GM12878 (cell line): Measurements from ENCODE around the gene CCDC18.

Experiments
- FOXK2 ChIP-seq: fragments of 450-650 bp; IDR thresholded peaks from 2 replicates; pipeline ENCODE4 v1.6.1; 2017; ENCODE audit warnings: mild to moderate bottlenecking, moderate library complexity
- POLR2A ChIP-seq: IDR thresholded peaks from 2 replicates; pipeline ENCODE4 v1.6.1; 2011; ENCODE audit warnings: low read depth, mild to moderate bottlenecking, low read length
- POLR2AphosphoS5 ChIP-seq: IDR thresholded peaks from 2 replicates; pipeline ENCODE4 v1.6.1; 2011; ENCODE audit warnings: mild to moderate bottlenecking, low read length, inconsistent platforms
- RFX5 ChIP-seq: IDR thresholded peaks from 2 replicates; pipeline ENCODE4 v1.6.1; 2011; ENCODE audit warnings: low read depth, low read length, improper control_type of control experiment
- SUPT20H ChIP-seq: IDR thresholded peaks from 2 replicates; pipeline ENCODE4 v1.6.1; 2011; ENCODE audit warnings: low read depth, mild to moderate bottlenecking, low read length, moderate library complexity, borderline replicate concordance; ENCODE audit not compliant: control insufficient read depth
- TAF1 ChIP-seq: IDR thresholded peaks from 2 replicates; pipeline ENCODE4 v1.6.1; 2011; ENCODE audit warnings: mild to moderate bottlenecking, low read depth, low read length, borderline replicate concordance
- TCF7 ChIP-seq: IDR thresholded peaks from 2 replicates; pipeline ENCODE4 v1.6.1; 2014; ENCODE audit warnings: antibody characterized with exemption, borderline replicate concordance
- TF ChIP-seq, protein P1 (sequence below), 3 experiments: IDR thresholded peaks in 2 of 3; conservative IDR thresholded peaks in 1 of 3; 2 replicates each; pipeline ENCODE4 v1.5.1; 2011; ENCODE audit warnings: low read depth in 3 of 3, low read length in 3 of 3, mild to moderate bottlenecking in 3 of 3, control low read depth in 2 of 3, moderate library complexity in 2 of 3, inconsistent platforms in 1 of 3, mixed read lengths in 1 of 3; ENCODE audit not compliant: control insufficient read depth in 2 of 3, insufficient read depth in 1 of 3; ENCODE audit errors: extremely low read depth in 1 of 3

GRCh38 chr1:93223023-93223675, 42.6 kb downstream of the CCDC18 start:
- no peak for TF ChIP-seq POLR2AphosphoS5
- no peak for TF ChIP-seq SUPT20H
- TF ChIP-seq FOXK2 = no peak
- no peak for TF ChIP-seq POLR2A
- TF ChIP-seq, protein P1, sequence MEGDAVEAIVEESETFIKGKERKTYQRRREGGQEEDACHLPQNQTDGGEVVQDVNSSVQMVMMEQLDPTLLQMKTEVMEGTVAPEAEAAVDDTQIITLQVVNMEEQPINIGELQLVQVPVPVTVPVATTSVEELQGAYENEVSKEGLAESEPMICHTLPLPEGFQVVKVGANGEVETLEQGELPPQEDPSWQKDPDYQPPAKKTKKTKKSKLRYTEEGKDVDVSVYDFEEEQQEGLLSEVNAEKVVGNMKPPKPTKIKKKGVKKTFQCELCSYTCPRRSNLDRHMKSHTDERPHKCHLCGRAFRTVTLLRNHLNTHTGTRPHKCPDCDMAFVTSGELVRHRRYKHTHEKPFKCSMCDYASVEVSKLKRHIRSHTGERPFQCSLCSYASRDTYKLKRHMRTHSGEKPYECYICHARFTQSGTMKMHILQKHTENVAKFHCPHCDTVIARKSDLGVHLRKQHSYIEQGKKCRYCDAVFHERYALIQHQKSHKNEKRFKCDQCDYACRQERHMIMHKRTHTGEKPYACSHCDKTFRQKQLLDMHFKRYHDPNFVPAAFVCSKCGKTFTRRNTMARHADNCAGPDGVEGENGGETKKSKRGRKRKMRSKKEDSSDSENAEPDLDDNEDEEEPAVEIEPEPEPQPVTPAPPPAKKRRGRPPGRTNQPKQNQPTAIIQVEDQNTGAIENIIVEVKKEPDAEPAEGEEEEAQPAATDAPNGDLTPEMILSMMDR (IDR thresholded peaks at IDR 0.05 in 2 of 3, conservative IDR thresholded peaks at IDR 0.05 in 1 of 3; ENCODE audit: control insufficient read depth in 2 of 3, extremely low read depth in 1 of 3, insufficient read depth in 1 of 3, low read depth in 3 of 3, low read length in 3 of 3) = no peak
- no peak for TF ChIP-seq TAF1
- TF ChIP-seq RFX5 = no peak
- TF ChIP-seq TCF7 = no peak
